22Rv1 (cell line): ENCODE measurements around the gene FBXL13.

Experiments used
- H3K27ac ChIP-seq: fragments of 450-650 bp; 2 replicates; pipeline ENCODE4 v1.5.1; 2017
- ZFX ChIP-seq: fragments of 450-650 bp; IDR thresholded peaks from 2 replicates; pipeline ENCODE4 v1.6.1; 2017; ENCODE audit warnings: antibody characterized with exemption, borderline replicate concordance
- TF ChIP-seq, protein P1 (sequence below): fragments of 450-650 bp; IDR thresholded peaks from 2 replicates; pipeline ENCODE4 v1.5.1; 2017; ENCODE audit warnings: mild to moderate bottlenecking

The FBXL13 gene

DNA sequence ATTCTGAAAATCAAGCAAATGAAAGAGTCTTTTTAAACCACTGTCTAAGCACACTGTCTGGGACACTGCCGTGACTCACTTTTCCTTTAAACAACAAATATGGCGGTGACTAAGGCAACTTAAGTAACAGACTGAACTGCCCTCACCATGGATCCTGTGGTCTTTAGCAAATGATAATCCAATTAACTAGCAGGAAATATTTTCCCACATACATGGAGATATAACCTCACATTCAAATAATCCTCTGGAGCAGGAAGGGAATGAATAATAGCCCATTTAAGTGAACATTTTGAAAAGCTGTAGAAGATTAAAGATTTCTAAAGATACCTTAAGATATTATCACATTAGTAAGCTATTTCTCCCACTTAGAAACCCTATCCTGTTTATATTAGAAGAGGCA lies 202.1 kb downstream of the FBXL13 start:
- TF ChIP-seq, protein P1, sequence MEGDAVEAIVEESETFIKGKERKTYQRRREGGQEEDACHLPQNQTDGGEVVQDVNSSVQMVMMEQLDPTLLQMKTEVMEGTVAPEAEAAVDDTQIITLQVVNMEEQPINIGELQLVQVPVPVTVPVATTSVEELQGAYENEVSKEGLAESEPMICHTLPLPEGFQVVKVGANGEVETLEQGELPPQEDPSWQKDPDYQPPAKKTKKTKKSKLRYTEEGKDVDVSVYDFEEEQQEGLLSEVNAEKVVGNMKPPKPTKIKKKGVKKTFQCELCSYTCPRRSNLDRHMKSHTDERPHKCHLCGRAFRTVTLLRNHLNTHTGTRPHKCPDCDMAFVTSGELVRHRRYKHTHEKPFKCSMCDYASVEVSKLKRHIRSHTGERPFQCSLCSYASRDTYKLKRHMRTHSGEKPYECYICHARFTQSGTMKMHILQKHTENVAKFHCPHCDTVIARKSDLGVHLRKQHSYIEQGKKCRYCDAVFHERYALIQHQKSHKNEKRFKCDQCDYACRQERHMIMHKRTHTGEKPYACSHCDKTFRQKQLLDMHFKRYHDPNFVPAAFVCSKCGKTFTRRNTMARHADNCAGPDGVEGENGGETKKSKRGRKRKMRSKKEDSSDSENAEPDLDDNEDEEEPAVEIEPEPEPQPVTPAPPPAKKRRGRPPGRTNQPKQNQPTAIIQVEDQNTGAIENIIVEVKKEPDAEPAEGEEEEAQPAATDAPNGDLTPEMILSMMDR: no peak
- no peak for TF ChIP-seq ZFX
- H3K27ac ChIP-seq: no peak overlapping the region

GRCh38 chr7:102869195-102869594 lies 205.4 kb downstream of the FBXL13 start:
- H3K27ac ChIP-seq: no peak overlapping the region
- TF ChIP-seq ZFX: no peak
- TF ChIP-seq, protein P1: no peak

DNA sequence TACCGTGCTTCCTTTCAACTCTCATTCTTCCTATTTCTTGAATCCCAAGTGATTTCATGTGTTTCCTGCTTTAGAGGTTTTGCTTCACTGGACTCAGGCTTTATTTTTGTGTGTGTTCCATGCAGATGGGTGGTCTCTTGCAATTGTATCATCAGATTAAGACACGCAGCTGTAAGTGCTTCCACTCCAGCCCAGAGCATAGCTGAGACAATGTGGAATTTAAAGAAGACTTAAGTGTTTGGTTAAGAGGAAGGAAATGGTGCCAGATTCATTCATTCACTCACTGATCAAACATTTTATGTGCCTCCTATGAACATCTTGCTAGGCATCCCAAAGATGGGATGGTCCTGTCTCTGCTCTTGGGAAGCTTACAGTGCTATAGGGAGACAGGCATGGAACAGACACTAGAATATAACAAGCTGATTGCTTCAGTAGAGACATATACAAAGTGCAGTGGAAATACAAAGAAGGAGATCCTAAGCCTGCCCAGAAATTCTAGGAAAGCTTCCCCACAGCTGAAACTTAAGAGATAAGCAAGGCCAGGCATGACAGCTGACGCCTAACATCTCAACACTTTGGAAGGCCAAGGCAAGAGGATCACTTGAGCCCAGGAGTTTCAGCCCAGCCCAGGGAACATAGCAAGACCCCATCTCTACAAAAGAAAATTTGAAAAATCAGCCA lies 207.9 kb downstream of the FBXL13 start:
- H3K27ac ChIP-seq: no peak overlapping the region
- TF ChIP-seq ZFX: no peak
- TF ChIP-seq, protein P1: no peak

DNA sequence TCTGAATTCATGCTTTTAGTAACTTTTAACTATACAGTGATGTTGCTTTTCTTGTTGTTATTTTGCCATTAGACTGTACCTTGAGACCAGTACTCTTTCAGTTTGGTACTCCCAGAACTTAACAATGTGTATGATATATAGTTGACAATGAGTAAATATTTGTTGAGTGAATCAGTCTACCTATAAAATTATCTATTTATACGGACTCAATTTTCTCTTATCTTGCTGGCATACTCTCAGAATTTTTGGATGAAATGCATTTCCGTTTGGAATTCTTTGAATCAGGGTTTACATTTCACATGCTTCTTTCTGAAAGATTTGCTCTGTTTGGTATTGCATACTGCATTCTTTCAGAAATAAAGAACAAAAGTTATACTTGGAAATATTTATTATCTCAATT lies 209.6 kb downstream of the FBXL13 start:
- TF ChIP-seq ZFX: no peak
- TF ChIP-seq, protein P1: no peak
- H3K27ac ChIP-seq: no peak overlapping the region

- no peak overlapping the region for H3K27ac ChIP-seq
- TF ChIP-seq ZFX: no peak
- TF ChIP-seq, protein P1: no peak
These were observed 214.2 kb downstream of the FBXL13 start for GRCh38 chr7:102860351-102860811.

- no peak overlapping the region for H3K27ac ChIP-seq
- TF ChIP-seq, protein P1: no peak
- TF ChIP-seq ZFX: no peak
These were observed 214.8 kb downstream of the FBXL13 start for GRCh38 chr7:102859799-102860125.

GRCh38 chr7:102859084-102859798 lies 215.4 kb downstream of the FBXL13 start:
- no peak overlapping the region for H3K27ac ChIP-seq
- TF ChIP-seq, protein P1: no peak
- TF ChIP-seq ZFX: no peak
